IMR-90 (cell line): ENCODE measurements around the gene SLC22A31. TPM values are rescaled to one million over a fixed set of nuclear protein-coding genes. Genes with fewer than 3 reads are reported as not detected.

Experiments
- ATAC-seq: fragments of 200-7000 bp; cut with Tn5 transposase; 2 replicates; pipeline ENCODE4 v1.9.1; 2020; ENCODE audit warnings: low read depth, mild to moderate bottlenecking, moderate library complexity
- BruUV-seq: library from RNA; stranded (reverse); fragments of 400-500 nt; replicated peaks from 2 replicates; lab custom pipeline; 2021; lab: Mats Ljungman, UMichigan
- CTCF ChIA-PET: fragments of 300-600 bp; formaldehyde crosslinking; extraction: SDS; loops from one replicate; lab custom pipeline; 2021; ENCODE audit warnings: antibody characterized with exemption; lab: Yijun Ruan, JAX
- POLR2A ChIA-PET: fragments of 300-600 bp; sonication (Branson Sonifier 250); formaldehyde crosslinking; loops from one replicate; lab custom pipeline; 2022; ENCODE audit warnings: antibody characterized with exemption; ENCODE audit not compliant: unreplicated experiment; lab: Charles Lee
- DNase-seq: peaks from one replicate; pipeline ENCODE4 v3.0.0; 2013
- H2AFZ ChIP-seq: replicated peaks from 2 replicates; pipeline ENCODE3; 2013; ENCODE audit warnings: low read length, mild to moderate bottlenecking; ENCODE audit not compliant: poor library complexity
- H2AK5ac ChIP-seq: 2 replicates; pipeline ENCODE4 v1.6.1; 2013; ENCODE audit warnings: low read depth, low read length, inconsistent platforms
- H2AK9ac ChIP-seq: replicated peaks from 2 replicates; pipeline ENCODE3; 2013; ENCODE audit warnings: mild to moderate bottlenecking, low read depth, low read length, moderate library complexity; ENCODE audit not compliant: poor library complexity
- H2BK120ac ChIP-seq: 2 replicates; pipeline ENCODE4 v1.6.1; 2013; ENCODE audit warnings: low read depth, low read length, inconsistent platforms
- H2BK15ac ChIP-seq: 3 replicates; pipeline ENCODE4 v1.6.1; 2013; ENCODE audit warnings: low read depth, low read length, inconsistent platforms
- H2BK20ac ChIP-seq: 2 replicates; pipeline ENCODE4 v1.6.1; 2013; ENCODE audit warnings: low read depth, mild to moderate bottlenecking, inconsistent platforms, low read length, moderate library complexity
- H2BK5ac ChIP-seq: 2 replicates; pipeline ENCODE4 v1.6.1; 2013; ENCODE audit warnings: mild to moderate bottlenecking, low read depth, low read length, inconsistent platforms; ENCODE audit not compliant: poor library complexity, severe bottlenecking
- H3K14ac ChIP-seq: replicated peaks from 2 replicates; pipeline ENCODE4 v1.6.1; 2013; ENCODE audit warnings: low read depth, low read length, inconsistent platforms
- H3K18ac ChIP-seq: 2 replicates; pipeline ENCODE4 v1.6.1; 2013; ENCODE audit warnings: low read depth, low read length, control low read depth
- H3K23ac ChIP-seq: 2 replicates; pipeline ENCODE4 v1.6.1; 2013; ENCODE audit warnings: low read depth, low read length, inconsistent platforms
- H3K27ac ChIP-seq: 2 replicates; pipeline ENCODE4 v1.5.1; 2013; ENCODE audit warnings: mild to moderate bottlenecking, control low read depth, low read length; ENCODE audit not compliant: insufficient read depth
- H3K27me3 ChIP-seq: 2 replicates; pipeline ENCODE4 v1.6.1; 2013; ENCODE audit warnings: low read length; ENCODE audit not compliant: control insufficient read depth, insufficient read depth
- H3K36me3 ChIP-seq: 2 replicates; pipeline ENCODE4 v1.6.1; 2013; ENCODE audit warnings: low read length, mixed read lengths; ENCODE audit not compliant: control insufficient read depth, insufficient read depth
- H3K4ac ChIP-seq: 2 replicates; pipeline ENCODE4 v1.6.1; 2013; ENCODE audit warnings: low read depth, low read length, inconsistent platforms
- H3K4me1 ChIP-seq: 2 replicates; pipeline ENCODE4 v1.6.1; 2013; ENCODE audit warnings: low read length, mixed read lengths; ENCODE audit not compliant: control insufficient read depth, insufficient read depth
- H3K4me2 ChIP-seq: 2 replicates; pipeline ENCODE4 v1.6.1; 2013; ENCODE audit warnings: low read depth, mild to moderate bottlenecking, control low read depth, low read length, moderate library complexity
- H3K4me3 ChIP-seq: 2 replicates; pipeline ENCODE4 v1.5.1; 2013; ENCODE audit warnings: low read depth, mild to moderate bottlenecking, control low read depth, low read length, moderate library complexity; ENCODE audit not compliant: insufficient read depth
- H3K56ac ChIP-seq: 2 replicates; pipeline ENCODE4 v1.6.1; 2013; ENCODE audit warnings: low read length, inconsistent platforms; ENCODE audit not compliant: insufficient read depth; ENCODE audit errors: extremely low read depth
- H3K79me1 ChIP-seq, 2 experiments: 2 replicates each; pipeline ENCODE4 v1.6.1; 2013; ENCODE audit warnings: low read length in 2 of 2, inconsistent platforms in 1 of 2, low read depth in 1 of 2
- H3K9ac ChIP-seq: 2 replicates; pipeline ENCODE4 v1.6.1; 2013; ENCODE audit warnings: low read depth, low read length, control low read depth
- H3K9me1 ChIP-seq: 2 replicates; pipeline ENCODE4 v1.6.1; 2013; ENCODE audit warnings: low read length, inconsistent platforms; ENCODE audit not compliant: insufficient read depth
- H3K9me3 ChIP-seq: 2 replicates; pipeline ENCODE4 v1.6.1; 2013; ENCODE audit warnings: low read length; ENCODE audit not compliant: control insufficient read depth, insufficient read depth
- H4K20me1 ChIP-seq: 2 replicates; pipeline ENCODE4 v1.6.1; 2013; ENCODE audit warnings: low read length, inconsistent platforms; ENCODE audit not compliant: insufficient read depth
- H4K5ac ChIP-seq: 2 replicates; pipeline ENCODE4 v1.6.1; 2013; ENCODE audit warnings: mild to moderate bottlenecking, low read depth, low read length, control low read depth
- H4K8ac ChIP-seq, 2 experiments: 2 replicates each; pipeline ENCODE4 v1.6.1; 2013; ENCODE audit warnings: low read depth in 2 of 2, low read length in 2 of 2, control low read depth in 1 of 2, inconsistent platforms in 1 of 2
- H4K91ac ChIP-seq: 2 replicates; pipeline ENCODE4 v1.6.1; 2013; ENCODE audit warnings: low read depth, low read length, inconsistent platforms; ENCODE audit not compliant: insufficient read depth
- CEBPB ChIP-seq: IDR thresholded peaks from 2 replicates; pipeline ENCODE4 v1.6.1; 2012; ENCODE audit warnings: low read depth, low read length, improper control_type of control experiment
- MAZ ChIP-seq: IDR thresholded peaks from 2 replicates; pipeline ENCODE4 v1.6.1; 2012; ENCODE audit warnings: low read depth, mild to moderate bottlenecking, low read length, improper control_type of control experiment, moderate library complexity, borderline replicate concordance
- MXI1 ChIP-seq: IDR thresholded peaks from 2 replicates; pipeline ENCODE4 v1.6.1; 2012; ENCODE audit warnings: low read depth, mild to moderate bottlenecking, low read length, moderate library complexity, borderline replicate concordance
- POLR2A ChIP-seq: IDR thresholded peaks from 2 replicates; pipeline ENCODE4 v1.6.1; 2012; ENCODE audit warnings: mild to moderate bottlenecking, low read depth, low read length
- RAD21 ChIP-seq: IDR thresholded peaks from 2 replicates; pipeline ENCODE4 v1.6.1; 2012; ENCODE audit warnings: low read length, improper control_type of control experiment
- RCOR1 ChIP-seq: IDR thresholded peaks from 2 replicates; pipeline ENCODE4 v1.6.1; 2012; ENCODE audit warnings: mild to moderate bottlenecking, low read length, improper control_type of control experiment; ENCODE audit not compliant: insufficient replicate concordance
- RFX5 ChIP-seq: IDR thresholded peaks from 2 replicates; pipeline ENCODE4 v1.8.0; 2012; ENCODE audit warnings: low read depth, mild to moderate bottlenecking, low read length, moderate library complexity
- WGBS, 2 experiments: methylation state at CpG; one replicate each; pipeline versions ENCODE4 v1.1.5 to v1.1.7; 2013; ENCODE audit warnings: missing lambda C conversion rate in 2 of 2; ENCODE audit not compliant: insufficient read length in 1 of 2; ENCODE audit errors: extremely low coverage in 2 of 2; 5-methylcytosine and 5-hydroxymethylcytosine counted together
- dilution Hi-C: fragments of 300-500 bp; cut with HindIII; formaldehyde crosslinking; loops from one replicate; pipeline ENCODE4 v1.14.3; 2018; ENCODE audit warnings: low sequenced_read_pairs; ENCODE audit not compliant: unreplicated experiment
- in situ Hi-C: fragments of 300-500 bp; cut with MboI; formaldehyde crosslinking; loops from 3 replicates; pipeline ENCODE4 v1.14.3; 2019; ENCODE audit warnings: low sequenced_read_pairs, inconsistent platforms, mixed read lengths
- intact Hi-C: fragments of 100-400 bp; cut with micrococcal nuclease; formaldehyde crosslinking; loops from 2 replicates; pipeline ENCODE4 v1.10.0; 2022
- polyA plus RNA-seq, 3 experiments: library from polyadenylated mRNA; depleted of rRNA; stranded (reverse); fragments of >200 nt; gene quantifications; 2 replicates each; pipeline ENCODE4 v1.2.3, GENCODE V29; 2012; ENCODE audit warnings: low replicate concordance in 1 of 3
- total RNA-seq: library from RNA; depleted of rRNA; stranded (reverse); fragments of >200 nt; gene quantifications from 2 replicates; pipeline ENCODE4 v1.2.3, GENCODE V29; 2012

The SLC22A31 gene
- total and polyA plus RNA-seq, 2 of the 4 experiments (the other 2 are of a cell fraction): 0.18 to 5.5 TPM

GRCh38 chr16:89246383-89246902, 46.1 kb upstream of the SLC22A31 start:
- H3K79me1 ChIP-seq: peaks cover 5 to 12% of the 10 kb centered on the region in 2 experiments; a peak in 3 of 4 replicates
- H3K27me3 ChIP-seq: no peaks in the 10 kb centered on the region
- no peak overlapping the region for H3K56ac ChIP-seq
- H3K14ac ChIP-seq: no peak overlapping the region
- POLR2A ChIA-PET: no interaction called here
- H3K4ac ChIP-seq: peak overlapping the region; percentile 8; the same call in 1 of the 2 replicates
- no peaks in the 10 kb centered on the region; the same call in 1 of the 2 replicates for H3K9me1 ChIP-seq
- intact Hi-C loops (no loop called here), in situ Hi-C loops (no loop called here), dilution Hi-C loops (no loop called here)
- no peak overlapping the region for H2BK15ac ChIP-seq
- peak overlapping the region; percentile 63; the same call in 1 of the 2 replicates for H2AK5ac ChIP-seq
- H4K5ac ChIP-seq: 0 out of 2 replicates have a peak overlapping the region, but pooled peaks have one; percentile 12
- no peak overlapping the region for H2BK120ac ChIP-seq
- H4K91ac ChIP-seq: no peak overlapping the region; the same call in 1 of the 2 replicates
- H3K4me3 ChIP-seq: peak overlapping the region; percentile 61; the same call in 1 of the 2 replicates
- peak overlapping the region; percentile 91 for H2AFZ ChIP-seq
- no peak overlapping the region for H3K27ac ChIP-seq
- 100% methylated on average over 2 of the region's 13 CpGs; no CpG with 5 or more reads in 1 of the 2 experiments for WGBS, 2 experiments
- no peaks in the 10 kb centered on the region for H4K20me1 ChIP-seq
- no peak for DNase-seq
- no peak overlapping the region for H2BK5ac ChIP-seq
- peak overlapping the region; percentile 8 to 71; a peak in 2 of 4 replicates for H4K8ac ChIP-seq
- H3K36me3 ChIP-seq: no peaks in the 10 kb centered on the region
- H3K23ac ChIP-seq: no peak overlapping the region
- peak overlapping the region; percentile 32 for H3K9ac ChIP-seq
- H3K4me2 ChIP-seq: peak overlapping the region; percentile 80
- peak overlapping the region; percentile 7 for H2AK9ac ChIP-seq
- no peaks in the 10 kb centered on the region; the same call in 1 of the 2 replicates for H3K9me3 ChIP-seq
- BruUV-seq: no TSS peak
- H2BK20ac ChIP-seq: no peak overlapping the region
- CTCF ChIA-PET: no interaction called here
- ATAC-seq: no peak
- H3K4me1 ChIP-seq: peaks cover 6% of the 10 kb centered on the region
- H3K18ac ChIP-seq: no peak overlapping the region
- no peak for TF ChIP-seq MAZ
- no peak for TF ChIP-seq RFX5
- no peak for TF ChIP-seq MXI1
- no peak for TF ChIP-seq RCOR1
- no peak for TF ChIP-seq POLR2A
- no peak for TF ChIP-seq CEBPB
- TF ChIP-seq RAD21: no peak
